ENCODE measurements around the gene MYEF2.

MYEF2 gene

GRCh38 chr15:48177766-48178647, at the start of gene MYEF2:
Gene MYEF2 (minus strand): TSS chr15:48178295. CDS start chr15:48178237, 58 bp downstream.
- peak; percentile 13 to 34 for DNase-seq (ENCODE audit: low read depth in 2 of 2, low spot score in 1 of 2)

GRCh38 chr15:48225771-48226170, 47.7 kb upstream of the MYEF2 start:
- no peak for DNase-seq (ENCODE audit: low read depth in 2 of 2, low spot score in 1 of 2)

- DNase-seq (ENCODE audit: low read depth in 2 of 2, low spot score in 1 of 2) = no peak
These were observed 44.5 kb upstream of the MYEF2 start for GRCh38 chr15:48222627-48223026.

GRCh38 chr15:48221885-48222284, 43.8 kb upstream of the MYEF2 start:
- no peak for DNase-seq (ENCODE audit: low read depth in 2 of 2, low spot score in 1 of 2)

- no peak for DNase-seq (ENCODE audit: low read depth in 2 of 2, low spot score in 1 of 2)
These were observed 43.2 kb upstream of the MYEF2 start for GRCh38 chr15:48221261-48221660.

GRCh38 chr15:48205981-48206380, 27.9 kb upstream of the MYEF2 start, which contains the start of gene SLC12A1:
Gene SLC12A1 (plus strand): TSS chr15:48206302. CDS start chr15:48207720, 1,418 bp downstream.
- DNase-seq (ENCODE audit: low read depth in 2 of 2, low spot score in 1 of 2) = no peak

GRCh38 chr15:48202068-48202467, 24.0 kb upstream of the MYEF2 start:
- DNase-seq (ENCODE audit: low read depth in 2 of 2, low spot score in 1 of 2) = no peak

GRCh38 chr15:48191574-48192225, 13.6 kb upstream of the MYEF2 start, which contains the start of gene CTXN2:
Gene CTXN2 (plus strand): TSS chr15:48191665. CDS start chr15:48201301, 9,636 bp downstream.
- DNase-seq (ENCODE audit: low read depth in 2 of 2, low spot score in 1 of 2) = no peak

- no peak for DNase-seq (ENCODE audit: low read depth in 2 of 2, low spot score in 1 of 2)
These were observed 13.0 kb upstream of the MYEF2 start for GRCh38 chr15:48190932-48191573.

- DNase-seq (ENCODE audit: low read depth in 2 of 2, low spot score in 1 of 2) = no peak
These were observed 8.2 kb upstream of the MYEF2 start for GRCh38 chr15:48186271-48186670.

- no peak for DNase-seq (ENCODE audit: low read depth in 2 of 2, low spot score in 1 of 2)
These were observed 7.4 kb upstream of the MYEF2 start for GRCh38 chr15:48185529-48185928.

GRCh38 chr15:48182749-48183148, 4.7 kb upstream of the MYEF2 start:
- no peak for DNase-seq (ENCODE audit: low read depth in 2 of 2, low spot score in 1 of 2)

GRCh38 chr15:48178648-48178931, 495 bp upstream of the MYEF2 start:
- DNase-seq (ENCODE audit: low read depth in 2 of 2, low spot score in 1 of 2) = no peak

GRCh38 chr15:48177383-48177765, 721 bp downstream of the MYEF2 start:
- DNase-seq (ENCODE audit: low read depth in 2 of 2, low spot score in 1 of 2) = no peak

GRCh38 chr15:48176957-48177356, 1.1 kb downstream of the MYEF2 start:
- no peak for DNase-seq (ENCODE audit: low read depth in 2 of 2, low spot score in 1 of 2)

- no peak for DNase-seq (ENCODE audit: low read depth in 2 of 2, low spot score in 1 of 2)
These were observed 2.0 kb downstream of the MYEF2 start for GRCh38 chr15:48176112-48176511.

GRCh38 chr15:48175126-48175525, 3.0 kb downstream of the MYEF2 start:
- no peak for DNase-seq (ENCODE audit: low read depth in 2 of 2, low spot score in 1 of 2)

GRCh38 chr15:48170981-48171380, 7.1 kb downstream of the MYEF2 start:
- no peak for DNase-seq (ENCODE audit: low read depth in 2 of 2, low spot score in 1 of 2)

- DNase-seq (ENCODE audit: low read depth in 2 of 2, low spot score in 1 of 2) = no peak
These were observed 9.5 kb downstream of the MYEF2 start for GRCh38 chr15:48168616-48169015.

GRCh38 chr15:48153526-48153925, 24.6 kb downstream of the MYEF2 start:
- DNase-seq (ENCODE audit: low read depth in 2 of 2, low spot score in 1 of 2) = no peak

GRCh38 chr15:48149858-48150257, 28.2 kb downstream of the MYEF2 start:
- DNase-seq (ENCODE audit: low read depth in 2 of 2, low spot score in 1 of 2) = no peak

GRCh38 chr15:48147358-48147757, 30.7 kb downstream of the MYEF2 start:
- DNase-seq (ENCODE audit: low read depth in 2 of 2, low spot score in 1 of 2) = no peak
